Measurements from ENCODE around the gene LMCD1.

DNA sequence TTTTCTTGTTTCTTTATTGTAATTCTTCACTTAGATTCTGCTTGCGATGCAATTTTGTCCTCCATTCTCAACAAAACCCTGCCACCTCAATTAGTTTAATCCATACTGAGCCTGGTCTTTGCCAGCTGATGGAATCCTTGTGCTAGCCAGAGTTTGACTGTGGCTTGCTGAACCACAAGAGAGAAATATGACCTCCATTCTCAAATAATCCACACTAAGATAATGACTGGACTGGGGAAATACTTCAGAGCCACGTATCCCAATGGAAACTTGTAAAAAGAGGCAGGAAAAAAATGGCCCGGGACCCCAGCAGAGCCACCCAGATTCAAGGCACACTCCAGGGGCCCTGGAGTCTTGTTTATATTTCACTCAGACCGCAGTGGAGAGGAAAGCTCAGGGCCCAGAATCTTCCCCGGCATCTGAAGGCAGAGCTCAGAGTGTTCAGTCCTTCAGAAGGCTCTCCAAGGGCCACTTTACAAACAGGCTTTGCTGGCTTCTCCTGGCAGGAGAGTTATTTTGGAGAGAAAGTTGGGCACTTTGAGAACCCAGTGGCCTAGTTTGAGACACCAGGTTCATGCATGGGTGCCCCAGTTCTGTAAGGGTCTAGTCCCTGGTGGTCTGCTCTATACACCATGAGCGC is 80.3 kb downstream of the LMCD1 start:
- TF ChIP-seq, protein P1, sequence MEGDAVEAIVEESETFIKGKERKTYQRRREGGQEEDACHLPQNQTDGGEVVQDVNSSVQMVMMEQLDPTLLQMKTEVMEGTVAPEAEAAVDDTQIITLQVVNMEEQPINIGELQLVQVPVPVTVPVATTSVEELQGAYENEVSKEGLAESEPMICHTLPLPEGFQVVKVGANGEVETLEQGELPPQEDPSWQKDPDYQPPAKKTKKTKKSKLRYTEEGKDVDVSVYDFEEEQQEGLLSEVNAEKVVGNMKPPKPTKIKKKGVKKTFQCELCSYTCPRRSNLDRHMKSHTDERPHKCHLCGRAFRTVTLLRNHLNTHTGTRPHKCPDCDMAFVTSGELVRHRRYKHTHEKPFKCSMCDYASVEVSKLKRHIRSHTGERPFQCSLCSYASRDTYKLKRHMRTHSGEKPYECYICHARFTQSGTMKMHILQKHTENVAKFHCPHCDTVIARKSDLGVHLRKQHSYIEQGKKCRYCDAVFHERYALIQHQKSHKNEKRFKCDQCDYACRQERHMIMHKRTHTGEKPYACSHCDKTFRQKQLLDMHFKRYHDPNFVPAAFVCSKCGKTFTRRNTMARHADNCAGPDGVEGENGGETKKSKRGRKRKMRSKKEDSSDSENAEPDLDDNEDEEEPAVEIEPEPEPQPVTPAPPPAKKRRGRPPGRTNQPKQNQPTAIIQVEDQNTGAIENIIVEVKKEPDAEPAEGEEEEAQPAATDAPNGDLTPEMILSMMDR (IDR thresholded peaks at IDR 0.05; ENCODE audit: insufficient read depth, low read length, poor library complexity, severe bottlenecking), result no peak
- no peak for TF ChIP-seq EZH2phosphoT487 (conservative IDR thresholded peaks at IDR 0.05; ENCODE audit: low read length)
